ENCODE results near the gene UBLCP1.

UBLCP1 gene

DNA sequence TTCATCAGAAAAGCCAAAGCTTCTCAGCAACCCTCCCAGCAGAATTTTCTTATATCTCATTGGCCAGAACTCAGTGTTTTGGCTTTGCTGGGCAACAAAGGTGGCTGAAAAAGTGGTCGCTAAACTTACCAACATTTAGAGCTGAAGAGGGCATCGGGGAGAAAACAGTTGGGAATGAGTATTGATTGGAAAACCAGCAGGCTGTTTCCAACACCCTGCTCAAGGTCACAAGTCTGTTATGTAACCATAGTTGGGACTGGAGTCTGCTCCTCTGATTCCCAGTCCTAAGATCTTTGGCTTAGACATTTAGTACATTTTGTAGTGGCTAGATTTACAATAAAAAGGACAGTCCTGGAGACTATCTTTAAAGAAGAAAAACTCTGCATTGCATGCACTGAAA lies 50.1 kb downstream of the UBLCP1 start:
- Histone ChIP-seq H3F3A (ENCODE audit: control insufficient read depth, insufficient read depth) (no peaks in the 10 kb centered on the region), H3K27ac (ENCODE audit: low read depth, low read length) (no peak overlapping the region), H4K20me1 (ENCODE audit: control insufficient read depth, insufficient read depth, low read depth, low read length) (no peaks in the 10 kb centered on the region), H3K36me3 (ENCODE audit: control insufficient read depth, low read length) (no peaks in the 10 kb centered on the region), H3K4me1 (ENCODE audit: control insufficient read depth, low read length) (peaks cover 11% of the 10 kb centered on the region), H3K79me2 (ENCODE audit: control insufficient read depth, low read length) (no peaks in the 10 kb centered on the region), H3K9me3 (ENCODE audit: control insufficient read depth, insufficient read depth, low read length) (no peaks in the 10 kb centered on the region), H3K27me3 (ENCODE audit: control insufficient read depth, low read length) (peaks cover 46% of the 10 kb centered on the region), H3K4me3 (ENCODE audit: low read length) (no peak overlapping the region), H3K9me2 (replicated peaks; ENCODE audit: control insufficient read depth, low read length) (no peaks in the 10 kb centered on the region), H3K4me2 (ENCODE audit: low read length) (no peak overlapping the region)
- TF ChIP-seq, protein P1, sequence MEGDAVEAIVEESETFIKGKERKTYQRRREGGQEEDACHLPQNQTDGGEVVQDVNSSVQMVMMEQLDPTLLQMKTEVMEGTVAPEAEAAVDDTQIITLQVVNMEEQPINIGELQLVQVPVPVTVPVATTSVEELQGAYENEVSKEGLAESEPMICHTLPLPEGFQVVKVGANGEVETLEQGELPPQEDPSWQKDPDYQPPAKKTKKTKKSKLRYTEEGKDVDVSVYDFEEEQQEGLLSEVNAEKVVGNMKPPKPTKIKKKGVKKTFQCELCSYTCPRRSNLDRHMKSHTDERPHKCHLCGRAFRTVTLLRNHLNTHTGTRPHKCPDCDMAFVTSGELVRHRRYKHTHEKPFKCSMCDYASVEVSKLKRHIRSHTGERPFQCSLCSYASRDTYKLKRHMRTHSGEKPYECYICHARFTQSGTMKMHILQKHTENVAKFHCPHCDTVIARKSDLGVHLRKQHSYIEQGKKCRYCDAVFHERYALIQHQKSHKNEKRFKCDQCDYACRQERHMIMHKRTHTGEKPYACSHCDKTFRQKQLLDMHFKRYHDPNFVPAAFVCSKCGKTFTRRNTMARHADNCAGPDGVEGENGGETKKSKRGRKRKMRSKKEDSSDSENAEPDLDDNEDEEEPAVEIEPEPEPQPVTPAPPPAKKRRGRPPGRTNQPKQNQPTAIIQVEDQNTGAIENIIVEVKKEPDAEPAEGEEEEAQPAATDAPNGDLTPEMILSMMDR (IDR thresholded peaks at IDR 0.05; ENCODE audit: low read depth, low read length, poor library complexity, severe bottlenecking) = no peak
- TF ChIP-seq EZH2phosphoT487 (IDR thresholded peaks at IDR 0.05; ENCODE audit: borderline replicate concordance, low read length) = no peak

DNA sequence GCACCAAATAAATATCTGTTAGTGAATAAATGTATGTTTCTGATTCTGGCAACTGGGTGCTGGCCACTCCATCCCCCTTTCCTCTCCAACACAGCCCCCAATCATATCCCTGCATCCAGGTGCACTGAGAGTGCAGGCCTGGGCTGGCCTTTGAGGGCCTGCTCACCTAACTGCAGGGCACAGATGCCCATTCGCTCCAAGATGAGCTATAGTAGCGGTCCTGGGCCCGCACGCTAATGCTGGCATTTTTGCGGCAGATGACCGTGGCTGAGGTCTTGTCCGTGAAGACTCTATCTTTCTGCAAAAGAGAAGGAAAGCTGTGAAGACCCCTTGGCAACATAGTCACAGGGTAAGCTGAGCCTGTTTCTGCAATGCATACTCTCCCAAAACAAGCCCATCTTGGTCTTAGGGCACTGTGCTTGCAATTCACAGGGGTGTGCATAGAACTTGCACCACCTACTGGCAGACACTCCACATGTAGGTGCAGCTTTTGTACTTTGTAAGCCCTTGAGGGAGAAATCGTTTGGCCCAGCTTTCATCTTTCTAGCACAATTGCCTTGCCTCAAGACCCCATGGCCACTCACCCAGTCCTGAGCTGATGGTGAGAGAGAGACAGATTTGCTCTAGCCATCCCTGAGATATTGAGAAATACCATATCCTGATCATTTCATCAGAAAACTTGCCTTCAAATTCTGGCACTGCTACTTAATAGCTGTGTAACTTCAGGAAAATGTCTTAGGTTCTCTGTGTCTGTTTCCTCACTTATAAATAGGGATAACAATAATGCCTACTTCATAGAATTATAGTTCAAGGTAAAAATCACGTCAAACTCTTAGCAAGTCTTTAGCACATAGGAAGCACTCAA lies 53.7 kb downstream of the UBLCP1 start:
- H4K20me1 ChIP-seq (ENCODE audit: control insufficient read depth, insufficient read depth, low read depth, low read length) = no peaks in the 10 kb centered on the region
- no peak for TF ChIP-seq EZH2phosphoT487 (IDR thresholded peaks at IDR 0.05; ENCODE audit: borderline replicate concordance, low read length)
- TF ChIP-seq, protein P1 (IDR thresholded peaks at IDR 0.05; ENCODE audit: low read depth, low read length, poor library complexity, severe bottlenecking) = peak; percentile 76
- H3K9me3 ChIP-seq (ENCODE audit: control insufficient read depth, insufficient read depth, low read length) = no peaks in the 10 kb centered on the region
- no peaks in the 10 kb centered on the region for H3K9me2 ChIP-seq (replicated peaks; ENCODE audit: control insufficient read depth, low read length)
- no peak overlapping the region for H3K4me3 ChIP-seq (ENCODE audit: low read length)
- H3K27me3 ChIP-seq (ENCODE audit: control insufficient read depth, low read length) = peaks cover 26% of the 10 kb centered on the region
- no peak overlapping the region for H3K27ac ChIP-seq (ENCODE audit: low read depth, low read length)
- no peaks in the 10 kb centered on the region for H3K4me1 ChIP-seq (ENCODE audit: control insufficient read depth, low read length)
- H3K4me2 ChIP-seq (ENCODE audit: low read length) = no peak overlapping the region
- H3K36me3 ChIP-seq (ENCODE audit: control insufficient read depth, low read length) = no peaks in the 10 kb centered on the region
- no peaks in the 10 kb centered on the region for H3F3A ChIP-seq (ENCODE audit: control insufficient read depth, insufficient read depth)
- H3K79me2 ChIP-seq (ENCODE audit: control insufficient read depth, low read length) = no peaks in the 10 kb centered on the region

DNA sequence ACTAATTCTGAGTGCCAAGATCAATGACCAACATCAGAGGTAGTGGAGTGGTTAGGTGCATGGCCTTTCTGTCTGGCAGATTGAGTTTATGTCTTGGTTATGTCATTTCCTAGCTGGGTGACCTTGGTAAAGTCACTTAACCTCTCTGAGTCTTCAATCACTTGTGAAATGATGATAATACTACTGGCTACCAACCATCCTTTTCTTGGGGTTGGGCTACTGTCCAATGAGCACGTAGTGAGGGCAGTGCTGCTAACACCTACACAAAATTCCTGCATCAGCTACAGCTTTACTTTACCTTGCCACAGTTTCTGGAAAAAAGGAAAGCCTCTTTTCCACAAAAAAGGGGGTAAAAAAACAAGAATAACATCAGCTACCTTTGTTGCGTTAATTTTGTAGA lies 54.8 kb downstream of the UBLCP1 start:
- TF ChIP-seq, protein P1 (IDR thresholded peaks at IDR 0.05; ENCODE audit: low read depth, low read length, poor library complexity, severe bottlenecking) = no peak
- TF ChIP-seq EZH2phosphoT487 (IDR thresholded peaks at IDR 0.05; ENCODE audit: borderline replicate concordance, low read length) = no peak
- Histone ChIP-seq H3K36me3 (ENCODE audit: control insufficient read depth, low read length) (no peaks in the 10 kb centered on the region), H3K79me2 (ENCODE audit: control insufficient read depth, low read length) (no peaks in the 10 kb centered on the region), H3F3A (ENCODE audit: control insufficient read depth, insufficient read depth) (no peaks in the 10 kb centered on the region), H4K20me1 (ENCODE audit: control insufficient read depth, insufficient read depth, low read depth, low read length) (no peaks in the 10 kb centered on the region), H3K9me3 (ENCODE audit: control insufficient read depth, insufficient read depth, low read length) (no peaks in the 10 kb centered on the region), H3K27ac (ENCODE audit: low read depth, low read length) (no peak overlapping the region), H3K4me3 (ENCODE audit: low read length) (no peak overlapping the region), H3K4me1 (ENCODE audit: control insufficient read depth, low read length) (no peaks in the 10 kb centered on the region), H3K27me3 (ENCODE audit: control insufficient read depth, low read length) (peaks cover 19% of the 10 kb centered on the region), H3K4me2 (ENCODE audit: low read length) (no peak overlapping the region), H3K9me2 (replicated peaks; ENCODE audit: control insufficient read depth, low read length) (no peaks in the 10 kb centered on the region)

Data from DOHH2 (cell line).